Sigmoid colon (tissue), 4 donors: ENCODE data around the gene POGZ.

Experiments used
- EP300 ChIP-seq, 4 donors: sonication (generic); formaldehyde crosslinking; IDR thresholded peaks; one replicate each; pipeline ENCODE4 v1.6.1; 2017; ENCODE audit warnings: antibody characterized with exemption in 4 of 4
- POLR2AphosphoS5 ChIP-seq, 4 donors: sonication (generic); formaldehyde crosslinking; IDR thresholded peaks; one replicate each; pipeline ENCODE4 v1.6.1; 2017; ENCODE audit warnings: antibody characterized with exemption in 4 of 4
- TF ChIP-seq, protein P1 (sequence below), 4 experiments: fragments of 450-650 bp in 3 of 4; fragments of 200-600 bp in 1 of 4; IDR thresholded peaks; one replicate each; pipeline ENCODE4 v1.5.1; 2016 to 2019; ENCODE audit warnings: antibody characterized with exemption in 4 of 4, mild to moderate bottlenecking in 3 of 4, moderate library complexity in 2 of 4

DNA sequence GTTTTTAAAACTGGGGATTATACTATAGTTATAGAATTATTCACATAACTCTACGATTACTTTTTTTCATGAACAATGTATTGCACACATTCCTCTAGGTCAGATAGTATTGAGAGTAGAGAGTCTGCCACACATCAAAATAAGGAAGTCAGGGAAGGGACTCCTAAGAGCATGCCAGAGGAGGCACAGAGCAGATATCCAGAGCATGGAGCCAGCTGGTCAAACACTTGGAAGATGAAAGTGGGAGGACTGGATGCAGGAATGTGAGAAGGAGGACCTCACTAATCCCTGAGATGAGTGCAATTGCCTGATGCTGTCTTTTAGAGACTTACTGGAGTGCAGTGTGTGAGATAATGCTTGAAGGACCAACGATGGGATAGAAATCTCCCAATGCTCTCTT, 102.6 kb downstream of the POGZ start:
- TF ChIP-seq POLR2AphosphoS5 (IDR thresholded peaks at IDR 0.05) (no peak), EP300 (IDR thresholded peaks at IDR 0.05) (no peak)
- TF ChIP-seq, protein P1, sequence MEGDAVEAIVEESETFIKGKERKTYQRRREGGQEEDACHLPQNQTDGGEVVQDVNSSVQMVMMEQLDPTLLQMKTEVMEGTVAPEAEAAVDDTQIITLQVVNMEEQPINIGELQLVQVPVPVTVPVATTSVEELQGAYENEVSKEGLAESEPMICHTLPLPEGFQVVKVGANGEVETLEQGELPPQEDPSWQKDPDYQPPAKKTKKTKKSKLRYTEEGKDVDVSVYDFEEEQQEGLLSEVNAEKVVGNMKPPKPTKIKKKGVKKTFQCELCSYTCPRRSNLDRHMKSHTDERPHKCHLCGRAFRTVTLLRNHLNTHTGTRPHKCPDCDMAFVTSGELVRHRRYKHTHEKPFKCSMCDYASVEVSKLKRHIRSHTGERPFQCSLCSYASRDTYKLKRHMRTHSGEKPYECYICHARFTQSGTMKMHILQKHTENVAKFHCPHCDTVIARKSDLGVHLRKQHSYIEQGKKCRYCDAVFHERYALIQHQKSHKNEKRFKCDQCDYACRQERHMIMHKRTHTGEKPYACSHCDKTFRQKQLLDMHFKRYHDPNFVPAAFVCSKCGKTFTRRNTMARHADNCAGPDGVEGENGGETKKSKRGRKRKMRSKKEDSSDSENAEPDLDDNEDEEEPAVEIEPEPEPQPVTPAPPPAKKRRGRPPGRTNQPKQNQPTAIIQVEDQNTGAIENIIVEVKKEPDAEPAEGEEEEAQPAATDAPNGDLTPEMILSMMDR (IDR thresholded peaks at IDR 0.05), result no peak
